ENCODE data around the gene TFCP2. TPM values are rescaled to one million over a fixed set of nuclear protein-coding genes. Genes with fewer than 3 reads are reported as not detected.

Gene TFCP2
- total and polyA plus RNA-seq, 2 of the 13 experiments (the other 11 are each of a cell fraction or from before 2014, with no cell fraction given): 7.6 to 10.0 TPM

GRCh38 chr12:51177897-51178296, 5.0 kb upstream of the TFCP2 start:
- ATAC-seq (no peak), FAIRE-seq (no peak), DNase-seq (ENCODE audit: low spot score) (no peak)
- TF ChIP-seq ZBTB40 (IDR thresholded peaks at IDR 0.05) (peak; percentile 62; the same call in 1 of the 2 replicates), ZBTB40 (CRISPR knock-in tag; IDR thresholded peaks at IDR 0.05) (no peak), NR2F1 (CRISPR knock-in tag; IDR thresholded peaks at IDR 0.05) (peak in 1 of 2 experiments; percentile 28; a peak in 1 of 4 replicates), ZNF230 (CRISPR knock-in tag; IDR thresholded peaks at IDR 0.05) (no peak)
- BruUV-seq (replicated peaks): no TSS peak
- 19% methylated on average over 2 of the region's 2 CpGs for WGBS (ENCODE audit: low lambda C conversion rate)
- intact Hi-C loops (cut with micrococcal nuclease; ENCODE audit: unreplicated experiment) (no loop called here), in situ Hi-C loops (cut with HindIII; ENCODE audit: extremely low pct_ligation_motif_present, low pct_unique_long_range_greater_than_20kb) (no loop called here)
- no peak overlapping the region for H3K9ac ChIP-seq (ENCODE audit: insufficient read depth, low read depth, low read length)
- H3K27ac ChIP-seq (ENCODE audit: extremely low read length, insufficient read depth, low read length): no peak overlapping the region
- no peaks in the 10 kb centered on the region for H3K9me3 ChIP-seq (ENCODE audit: low read length)
- H3K4me3 ChIP-seq (replicated peaks in 1 of 3; ENCODE audit: insufficient read depth in 1 of 3, low read depth in 2 of 3, low read length in 3 of 3): no peak overlapping the region
- POLR2A ChIA-PET: interaction anchor here (1.7 kb wide), 1 partner anchor 40 kb away, joined by 3 read pairs; the partner anchor contains the start of gene POU6F1
- H3K4me1 ChIP-seq (ENCODE audit: insufficient read depth, low read length): peaks cover 15% of the 10 kb centered on the region; the same call in 1 of the 2 replicates
- H4K20me1 ChIP-seq (ENCODE audit: insufficient read depth, low read length): no peaks in the 10 kb centered on the region
- CTCF ChIA-PET (ENCODE audit: low intra/inter-chr PET ratio, low total read pairs): no interaction called here
- H3K4me2 ChIP-seq (ENCODE audit: low read depth, low read length): no peak overlapping the region
- H3K79me2 ChIP-seq (ENCODE audit: insufficient read depth, low read length): no peaks in the 10 kb centered on the region
- no peaks in the 10 kb centered on the region for H3K27me3 ChIP-seq (ENCODE audit: control insufficient read depth in 1 of 2, insufficient read depth in 2 of 2, low read length in 2 of 2)
- no peaks in the 10 kb centered on the region for H3K36me3 ChIP-seq (replicated peaks in 1 of 2; ENCODE audit: control insufficient read depth in 1 of 2, insufficient read depth in 2 of 2, low read length in 2 of 2)
- H2AFZ ChIP-seq (ENCODE audit: low read length): no peak overlapping the region

Measured in HepG2 (cell line).